Measurements from ENCODE around the gene IGHMBP2. TPM values are rescaled to one million over a fixed set of nuclear protein-coding genes. Genes with fewer than 3 reads are reported as not detected.

The IGHMBP2 gene
- total RNA-seq, 1 donor, result 10.8 TPM

- no peak for DNase-seq (ENCODE audit: low read depth)
- H3K4me3 ChIP-seq (ENCODE audit: low read depth, low read length), result no peak overlapping the region
- TF ChIP-seq CTCF (IDR thresholded peaks at IDR 0.05; ENCODE audit: insufficient read depth, low read length), result no peak
Measured at GRCh38 chr11:68925611-68926010, 21.9 kb downstream of the IGHMBP2 start.

GRCh38 chr11:68927280-68928135, 23.8 kb downstream of the IGHMBP2 start:
- no peak overlapping the region for H3K4me3 ChIP-seq (ENCODE audit: low read depth, low read length)
- TF ChIP-seq CTCF (IDR thresholded peaks at IDR 0.05; ENCODE audit: insufficient read depth, low read length), result no peak
- DNase-seq (ENCODE audit: low read depth), result peak; percentile 53

GRCh38 chr11:68928136-68928880, 24.6 kb downstream of the IGHMBP2 start:
- H3K4me3 ChIP-seq (ENCODE audit: low read depth, low read length), result no peak overlapping the region
- no peak for TF ChIP-seq CTCF (IDR thresholded peaks at IDR 0.05; ENCODE audit: insufficient read depth, low read length)
- DNase-seq (ENCODE audit: low read depth), result peak; percentile 24

- DNase-seq (ENCODE audit: low read depth), result no peak
- no peak overlapping the region for H3K4me3 ChIP-seq (ENCODE audit: low read depth, low read length)
- TF ChIP-seq CTCF (IDR thresholded peaks at IDR 0.05; ENCODE audit: insufficient read depth, low read length), result no peak
Measured at GRCh38 chr11:68929135-68929534, 25.4 kb downstream of the IGHMBP2 start.

- no peak for TF ChIP-seq CTCF (IDR thresholded peaks at IDR 0.05; ENCODE audit: insufficient read depth, low read length)
- H3K4me3 ChIP-seq (ENCODE audit: low read depth, low read length), result no peak overlapping the region
- no peak for DNase-seq (ENCODE audit: low read depth)
Measured at GRCh38 chr11:68929706-68930570, 26.2 kb downstream of the IGHMBP2 start.
